Naive thymus-derived CD4-positive, alpha-beta T cell (primary cell): ENCODE results near the gene GABARAPL1. TPM values are rescaled to one million over a fixed set of nuclear protein-coding genes. Genes with fewer than 3 reads are reported as not detected.
"Not testable (repeated sequence)": the region's sequence is repeated elsewhere in the genome, so short reads cannot be mapped to it uniquely, and the experiment has no call there.

ENCODE experiments used
- ATAC-seq: fragments of 150-1000 bp; cut with Tn5 transposase; 2 replicates; pipeline ENCODE4 v1.10.0; 2021; ENCODE audit warnings: mild to moderate bottlenecking, moderate library complexity
- CTCF ChIA-PET: fragments of 350-600 bp; sonication (Branson Sonifier 250); formaldehyde crosslinking; loops from one replicate; lab custom pipeline; 2021; ENCODE audit warnings: antibody characterized with exemption; lab: Charles Lee
- POLR2A ChIA-PET: fragments of 350-600 bp; sonication (Branson Sonifier 250); formaldehyde crosslinking; loops from one replicate; lab custom pipeline; 2021; ENCODE audit warnings: antibody characterized with exemption, inconsistent platforms; lab: Charles Lee
- DNase-seq, 9 donors: peaks; one replicate each; pipeline versions ENCODE4 v3.0.0 to v3.0.0-alpha.2; 2020 to 2022; ENCODE audit warnings: mixed read lengths in 1 of 9
- H3K27ac ChIP-seq: one replicate; pipeline ENCODE4 v1.7.0; 2013; ENCODE audit warnings: mild to moderate bottlenecking, low read depth, low read length, moderate library complexity
- H3K27me3 ChIP-seq, 2 donors: one replicate each; pipeline ENCODE4 v1.7.0; 2013; ENCODE audit warnings: low read length in 2 of 2, mild to moderate bottlenecking in 2 of 2, moderate library complexity in 2 of 2; ENCODE audit not compliant: control insufficient read depth in 2 of 2, insufficient read depth in 2 of 2
- H3K36me3 ChIP-seq, 3 experiments: 1 replicate in 2 of 3; 2 replicates in 1 of 3; pipeline ENCODE4 v1.7.0; 2013; ENCODE audit warnings: low read length in 3 of 3, mild to moderate bottlenecking in 3 of 3, moderate library complexity in 1 of 3; ENCODE audit not compliant: insufficient read depth in 3 of 3, control insufficient read depth in 2 of 3
- H3K4me1 ChIP-seq, 2 donors: one replicate each; pipeline ENCODE4 v1.7.0; 2013; ENCODE audit warnings: low read length in 2 of 2, mild to moderate bottlenecking in 2 of 2, moderate library complexity in 1 of 2; ENCODE audit not compliant: control insufficient read depth in 2 of 2, insufficient read depth in 2 of 2
- H3K4me3 ChIP-seq: 2 replicates; pipeline ENCODE4 v1.7.0; 2013; ENCODE audit warnings: mild to moderate bottlenecking, low read length
- H3K9me3 ChIP-seq, 3 experiments: 1 replicate in 2 of 3; 2 replicates in 1 of 3; pipeline ENCODE4 v1.7.0; 2013; ENCODE audit warnings: low read length in 3 of 3; ENCODE audit not compliant: control insufficient read depth in 2 of 3
- H3K27ac Mint-ChIP-seq, 9 donors: one replicate each; pipeline ENCODE4 v1.8.0; 2020 to 2022; ENCODE audit warnings: mixed read lengths in 9 of 9, mild to moderate bottlenecking in 8 of 9, moderate library complexity in 5 of 9, inconsistent platforms in 2 of 9
- H3K27me3 Mint-ChIP-seq, 5 donors: one replicate each; pipeline ENCODE4 v1.8.0; 2021 to 2022; ENCODE audit warnings: mixed read lengths in 5 of 5, mild to moderate bottlenecking in 1 of 5
- H3K36me3 Mint-ChIP-seq, 5 donors: one replicate each; pipeline ENCODE4 v1.8.0; 2020 to 2022; ENCODE audit warnings: mixed read lengths in 5 of 5, mild to moderate bottlenecking in 3 of 5, inconsistent platforms in 1 of 5
- H3K4me1 Mint-ChIP-seq, 7 donors: one replicate each; pipeline ENCODE4 v1.8.0; 2020 to 2022; ENCODE audit warnings: mixed read lengths in 7 of 7, mild to moderate bottlenecking in 3 of 7, inconsistent platforms in 1 of 7
- H3K4me3 Mint-ChIP-seq, 10 donors: one replicate each; pipeline ENCODE4 v1.8.0; 2020 to 2022; ENCODE audit warnings: mild to moderate bottlenecking in 10 of 10, mixed read lengths in 10 of 10, moderate library complexity in 6 of 10, inconsistent platforms in 2 of 10
- H3K9me3 Mint-ChIP-seq, 11 donors: one replicate each; pipeline ENCODE4 v1.8.0; 2020 to 2022; ENCODE audit warnings: mixed read lengths in 11 of 11, mild to moderate bottlenecking in 4 of 11, inconsistent platforms in 1 of 11, moderate library complexity in 1 of 11
- intact Hi-C, 2 donors: fragments of 100-400 bp; cut with micrococcal nuclease; formaldehyde crosslinking; loops; one replicate each; pipeline ENCODE4 v1.15.1; 2023
- polyA plus RNA-seq, 2 donors: library from polyadenylated mRNA; unstranded; fragments of 300-500 nt; fragmentation: Illumina TruSeq; gene quantifications; one replicate each; pipeline ENCODE4 v1.2.3, GENCODE V29; 2021
- total RNA-seq, 6 experiments: library from RNA in 5 of 6; stranded (reverse) in 5 of 6; gene quantifications; 1 replicate in 5 of 6; 2 replicates in 1 of 6; pipeline ENCODE4 v1.2.3 and lab custom pipeline; 2021 to 2026

GABARAPL1 gene
- total and polyA plus RNA-seq, 7 experiments from 2014 or later: 3.7 to 165 (median 28.2) TPM

DNA sequence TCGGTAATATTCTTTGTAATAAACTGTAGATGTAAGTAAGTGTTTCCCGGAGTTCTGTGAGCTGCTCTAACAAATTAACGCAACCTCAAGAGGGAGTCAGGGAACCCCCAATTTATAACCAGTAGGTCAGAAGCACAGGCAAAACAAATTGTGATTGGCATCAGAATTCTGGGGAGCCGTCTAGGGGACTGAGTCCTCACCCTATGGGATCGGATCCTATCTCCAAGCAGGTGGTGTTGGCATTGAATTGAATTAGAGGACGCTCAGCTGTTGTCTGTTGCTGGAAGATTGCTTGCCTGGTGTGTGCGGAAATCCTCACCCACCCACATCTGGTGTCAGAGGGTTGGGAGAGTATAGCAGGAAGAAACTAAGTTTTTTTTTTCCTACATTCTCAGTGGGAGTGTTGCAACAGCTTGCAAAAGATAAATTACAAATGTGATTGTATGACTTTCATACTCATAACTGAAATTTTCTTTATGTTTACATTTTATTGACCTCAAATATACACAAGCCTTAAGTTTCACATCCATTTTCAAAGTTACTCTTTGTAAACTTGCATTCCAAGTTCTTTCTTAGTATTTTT is 28.3 kb upstream of the GABARAPL1 start:
- Histone ChIP-seq H3K27ac (no peak overlapping the region), H3K4me1 (no peaks in the 10 kb centered on the region), H3K36me3 (no peaks in the 10 kb centered on the region), H3K9me3 (no peaks in the 10 kb centered on the region), H3K27me3 (no peaks in the 10 kb centered on the region), H3K4me3 (no peak overlapping the region)
- DNase-seq (no peak), ATAC-seq (peak; percentile 35)
- Mint-ChIP-seq H3K27ac (no peak overlapping the region), H3K4me1 (peaks cover 0 to 5% (median 0%) of the 10 kb centered on the region in 7 donors), H3K27me3 (peaks cover 5 to 33% (median 17%) of the 10 kb centered on the region in 5 donors), H3K36me3 (no peaks in the 10 kb centered on the region), H3K9me3 (no peaks in the 10 kb centered on the region), H3K4me3 (no peak overlapping the region)
- intact Hi-C loops: no loop called here
- ChIA-PET POLR2A (interaction anchor here (0.7 kb wide), 1 partner anchor 9 kb away, joined by 4 read pairs; no protein-coding TSS in a partner anchor), CTCF (no interaction called here)

- peaks cover 0 to 8% (median 4%) of the 10 kb centered on the region in 7 donors for H3K4me1 Mint-ChIP-seq
- no peak overlapping the region for H3K27ac Mint-ChIP-seq
- intact Hi-C loops: no loop called here
- CTCF ChIA-PET: no interaction called here
- Histone ChIP-seq H3K4me1 (no peaks in the 10 kb centered on the region), H3K9me3 (no peaks in the 10 kb centered on the region), H3K36me3 (no peaks in the 10 kb centered on the region), H3K4me3 (no peak overlapping the region), H3K27me3 (no peaks in the 10 kb centered on the region), H3K27ac (no peak overlapping the region)
- no peaks in the 10 kb centered on the region for H3K9me3 Mint-ChIP-seq
- peak; percentile 61 for ATAC-seq
- H3K36me3 Mint-ChIP-seq: no peaks in the 10 kb centered on the region
- POLR2A ChIA-PET: no interaction called here
- peaks cover 5 to 41% (median 17%) of the 10 kb centered on the region in 5 donors for H3K27me3 Mint-ChIP-seq
- no peak overlapping the region for H3K4me3 Mint-ChIP-seq
- no peak for DNase-seq
Observed at GRCh38 chr12:10186299-10186698, 26.4 kb upstream of the GABARAPL1 start.

- H3K9me3 Mint-ChIP-seq, ATAC-seq, DNase-seq, H3K27me3 ChIP-seq, H3K27ac ChIP-seq, H3K4me1 Mint-ChIP-seq, H3K4me1 ChIP-seq, intact Hi-C loops, H3K27ac Mint-ChIP-seq, H3K4me3 Mint-ChIP-seq, H3K4me3 ChIP-seq, H3K36me3 Mint-ChIP-seq, H3K36me3 ChIP-seq, H3K9me3 ChIP-seq, POLR2A ChIA-PET: not testable (repeated sequence)
- CTCF ChIA-PET: interaction anchor here (5.0 kb wide), 1 partner anchor 34 kb away, joined by 39 read pairs; no protein-coding TSS in a partner anchor
- peaks cover 5 to 40% (median 17%) of the 10 kb centered on the region in 5 donors for H3K27me3 Mint-ChIP-seq
Observed at GRCh38 chr12:10186958-10187357, 25.7 kb upstream of the GABARAPL1 start.

DNA sequence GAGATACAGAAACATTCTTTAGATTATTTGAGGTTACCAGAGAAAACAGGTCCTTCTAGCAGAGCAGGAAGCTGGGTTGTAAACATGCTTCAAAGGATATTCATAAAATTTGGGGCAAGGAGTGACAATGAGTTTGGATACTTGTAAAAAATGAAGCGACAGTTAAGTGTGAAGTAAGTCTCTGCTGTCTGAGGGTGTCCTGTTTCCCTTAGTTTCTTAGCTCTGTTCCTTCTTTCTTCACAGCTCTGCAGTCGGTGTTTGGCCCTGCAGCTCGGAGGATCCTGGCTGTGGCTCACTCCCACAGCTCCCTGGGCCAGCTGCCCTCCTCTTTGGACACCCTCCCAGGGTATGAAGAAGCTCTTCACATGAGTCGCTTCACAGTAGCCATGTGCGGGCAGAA is 23.0 kb upstream of the GABARAPL1 start:
- CTCF ChIA-PET: interaction anchor here (0.5 to 5.0 kb wide), 10 partner anchors 18 to 439 kb away, joined by 3 to 39 read pairs (median 3); partner anchors contain the start of gene OLR1
- no peak overlapping the region for H3K4me3 Mint-ChIP-seq

DNA sequence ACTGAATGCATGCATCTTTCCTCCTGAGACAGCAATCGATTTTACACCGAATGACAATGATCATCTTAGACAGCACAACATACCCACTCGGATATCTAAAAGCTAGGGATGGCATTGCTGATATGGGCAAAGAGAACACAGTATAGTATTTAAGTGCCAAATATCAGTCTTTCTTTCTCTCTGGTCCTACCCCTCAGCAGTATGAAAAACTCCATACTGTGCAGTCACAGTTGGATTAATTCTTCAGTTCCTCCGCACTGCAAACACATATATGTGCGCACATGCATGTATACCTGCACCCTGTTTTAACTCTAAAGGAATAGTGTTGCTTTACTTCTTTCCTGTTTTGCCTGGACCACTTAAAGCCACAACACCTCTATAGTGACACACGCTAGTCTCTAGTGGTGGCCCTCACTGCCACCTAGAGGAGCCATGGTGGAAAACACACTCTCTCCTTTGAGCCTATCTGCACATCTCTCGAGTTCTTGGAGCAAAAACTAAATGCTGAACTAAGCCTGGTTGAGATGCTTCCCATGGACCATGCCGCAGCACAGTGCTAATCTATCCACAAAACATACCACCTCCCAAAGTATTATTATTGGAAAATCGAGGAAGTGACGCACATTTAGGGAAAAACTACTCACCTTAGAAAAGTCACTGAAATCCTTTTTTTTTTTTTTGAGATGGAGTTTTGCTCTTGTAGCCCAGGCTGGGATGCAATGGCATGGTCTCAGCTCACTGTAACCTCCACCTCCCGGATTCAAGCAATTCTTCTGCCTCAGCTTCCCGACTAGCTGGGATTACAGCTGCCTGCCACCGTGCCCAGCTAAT is 21.9 kb upstream of the GABARAPL1 start:
- POLR2A ChIA-PET: interaction anchor here (0.6 to 0.7 kb wide), 2 partner anchors 186 to 377 kb away, joined by 3 to 4 read pairs; no protein-coding TSS in a partner anchor
- Histone ChIP-seq H3K4me1 (no peaks in the 10 kb centered on the region), H3K27me3 (no peaks in the 10 kb centered on the region), H3K9me3 (no peaks in the 10 kb centered on the region), H3K27ac (no peak overlapping the region), H3K36me3 (no peaks in the 10 kb centered on the region), H3K4me3 (no peak overlapping the region)
- peak; percentile 21 to 65 (median 48) for DNase-seq
- Mint-ChIP-seq H3K27ac (no peak overlapping the region), H3K4me3 (no peak overlapping the region), H3K36me3 (no peaks in the 10 kb centered on the region), H3K9me3 (no peaks in the 10 kb centered on the region), H3K27me3 (peaks cover 8 to 32% (median 13%) of the 10 kb centered on the region in 5 donors), H3K4me1 (peaks cover 0 to 8% (median 0%) of the 10 kb centered on the region in 7 donors)
- CTCF ChIA-PET: interaction anchor here (0.6 to 5.0 kb wide), 12 partner anchors 19 to 440 kb away, joined by 3 to 39 read pairs (median 3); partner anchors contain the start of gene OLR1
- ATAC-seq: peak; percentile 97
- intact Hi-C loops: loop anchor here (1.0 to 10.0 kb wide), 8 partner anchors 22 to 442 kb away; partner anchors contain the start of gene GABARAPL1 (in 1 of the 2)

More for the DNA sequence above, 23.0 kb upstream of the GABARAPL1 start:
- peaks cover 6 to 31% (median 13%) of the 10 kb centered on the region in 5 donors for H3K27me3 Mint-ChIP-seq
- H3K27ac Mint-ChIP-seq: no peak overlapping the region
- no peaks in the 10 kb centered on the region for H3K27me3 ChIP-seq
- no peaks in the 10 kb centered on the region for H3K36me3 ChIP-seq
- H3K4me3 ChIP-seq: no peak overlapping the region
- no peaks in the 10 kb centered on the region for H3K4me1 ChIP-seq
- POLR2A ChIA-PET: interaction anchor here (0.7 kb wide), 1 partner anchor 431 kb away, joined by 3 read pairs; no protein-coding TSS in a partner anchor
- no peaks in the 10 kb centered on the region for H3K9me3 Mint-ChIP-seq
- DNase-seq (no peak), ATAC-seq (no peak)
- H3K36me3 Mint-ChIP-seq: no peaks in the 10 kb centered on the region
- H3K4me1 Mint-ChIP-seq: peaks cover 0 to 8% (median 0%) of the 10 kb centered on the region in 7 donors
- no peaks in the 10 kb centered on the region for H3K9me3 ChIP-seq
- intact Hi-C loops: loop anchor here (1.0 to 10.0 kb wide), 8 partner anchors 23 to 441 kb away; partner anchors contain the start of gene GABARAPL1 (in 1 of the 2)
- no peak overlapping the region for H3K27ac ChIP-seq

GRCh38 chr12:10191865-10192264 is 20.8 kb upstream of the GABARAPL1 start:
- H3K27me3 Mint-ChIP-seq: peaks cover 8 to 33% (median 11%) of the 10 kb centered on the region in 5 donors

More at GRCh38 chr12:10191865-10192264, 20.8 kb upstream of the GABARAPL1 start:
- CTCF ChIA-PET: interaction anchor here (5.0 kb wide), 1 partner anchor 39 kb away, joined by 39 read pairs; no protein-coding TSS in a partner anchor
- H3K27ac ChIP-seq: no peak overlapping the region
- H3K27me3 ChIP-seq: no peaks in the 10 kb centered on the region
- H3K4me3 ChIP-seq: no peak overlapping the region
- no peak for ATAC-seq
- no peaks in the 10 kb centered on the region for H3K36me3 Mint-ChIP-seq
- H3K4me1 Mint-ChIP-seq: peaks cover 0 to 8% (median 4%) of the 10 kb centered on the region in 7 donors
- H3K36me3 ChIP-seq: no peaks in the 10 kb centered on the region
- no peak overlapping the region for H3K4me3 Mint-ChIP-seq
- H3K9me3 ChIP-seq: no peaks in the 10 kb centered on the region
- no peak overlapping the region for H3K27ac Mint-ChIP-seq
- DNase-seq: no peak
- no peaks in the 10 kb centered on the region for H3K4me1 ChIP-seq
- POLR2A ChIA-PET: interaction anchor here (0.6 kb wide), 1 partner anchor 296 kb away, joined by 3 read pairs; no protein-coding TSS in a partner anchor
- no peaks in the 10 kb centered on the region for H3K9me3 Mint-ChIP-seq
- intact Hi-C loops: loop anchor here in 1 of 2 donors (2.0 to 10.0 kb wide), 3 partner anchors 247 to 443 kb away; no protein-coding TSS in a partner anchor
